GM21515 (cell line): ENCODE data around the gene VSTM4.

ENCODE experiments used
- ATAC-seq: cut with Tn5 transposase; IDR thresholded peaks from one replicate; pipeline ENCODE4 v1.9.1; 2021; ENCODE audit not compliant: unreplicated experiment

VSTM4 gene

GRCh38 chr10:49072166-49072885, 43.0 kb downstream of the VSTM4 start:
- no peak for ATAC-seq

GRCh38 chr10:49071160-49071761, 44.1 kb downstream of the VSTM4 start:
- no peak for ATAC-seq

- ATAC-seq: no peak
Measured at GRCh38 chr10:49070701-49071100, 44.6 kb downstream of the VSTM4 start.

GRCh38 chr10:49068672-49069217, 46.6 kb downstream of the VSTM4 start:
- ATAC-seq: no peak

GRCh38 chr10:49068209-49068608, 47.1 kb downstream of the VSTM4 start:
- ATAC-seq: no peak

GRCh38 chr10:49066944-49067730, 48.2 kb downstream of the VSTM4 start:
- ATAC-seq: no peak

- no peak for ATAC-seq
Measured at GRCh38 chr10:49062229-49062628, 53.1 kb downstream of the VSTM4 start.

- ATAC-seq: no peak
Measured at GRCh38 chr10:49061667-49062066, 53.7 kb downstream of the VSTM4 start.

GRCh38 chr10:49058463-49059255, 56.7 kb downstream of the VSTM4 start:
- ATAC-seq: no peak

- ATAC-seq: no peak
Measured at GRCh38 chr10:49057231-49057880, 58.0 kb downstream of the VSTM4 start.

- no peak for ATAC-seq
Measured at GRCh38 chr10:49056356-49056755, 59.0 kb downstream of the VSTM4 start.

GRCh38 chr10:49055221-49055849, 60.0 kb downstream of the VSTM4 start:
- no peak for ATAC-seq

GRCh38 chr10:49054753-49055152, 60.6 kb downstream of the VSTM4 start:
- no peak for ATAC-seq

GRCh38 chr10:49053998-49054692, 61.2 kb downstream of the VSTM4 start:
- ATAC-seq: no peak

GRCh38 chr10:49053053-49053997, 62.0 kb downstream of the VSTM4 start:
- peak; percentile 59 for ATAC-seq

- no peak for ATAC-seq
Measured at GRCh38 chr10:49052069-49052468, 63.3 kb downstream of the VSTM4 start.

GRCh38 chr10:49050906-49051305, 64.4 kb downstream of the VSTM4 start:
- no peak for ATAC-seq

- no peak for ATAC-seq
Measured at GRCh38 chr10:49050366-49050765, 65.0 kb downstream of the VSTM4 start.
